GM18868 (cell line): ENCODE results near the gene WNT8B.

Source experiments
- ATAC-seq: cut with Tn5 transposase; IDR thresholded peaks from one replicate; pipeline ENCODE4 v1.9.1; 2021; ENCODE audit warnings: mild to moderate bottlenecking, moderate library complexity; ENCODE audit not compliant: unreplicated experiment

WNT8B gene

DNA sequence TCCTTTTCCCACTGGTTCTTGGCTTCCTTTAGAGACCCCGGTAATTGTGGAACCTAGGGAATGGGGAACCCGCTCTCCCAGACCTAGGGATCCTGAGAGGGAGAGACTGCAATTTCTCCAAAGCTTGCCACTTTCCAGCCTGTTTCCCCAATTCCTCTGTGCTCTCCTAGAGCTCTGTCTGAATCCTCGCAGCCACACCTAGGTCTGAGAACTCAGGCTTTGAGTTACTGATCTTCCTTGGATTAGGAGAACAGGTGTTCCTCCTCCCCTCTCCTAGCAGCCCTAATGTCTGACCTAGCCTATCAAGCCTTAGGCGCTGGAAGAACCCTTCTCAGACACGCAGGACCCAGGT lies 20.0 kb downstream of the WNT8B start:
- no peak for ATAC-seq

DNA sequence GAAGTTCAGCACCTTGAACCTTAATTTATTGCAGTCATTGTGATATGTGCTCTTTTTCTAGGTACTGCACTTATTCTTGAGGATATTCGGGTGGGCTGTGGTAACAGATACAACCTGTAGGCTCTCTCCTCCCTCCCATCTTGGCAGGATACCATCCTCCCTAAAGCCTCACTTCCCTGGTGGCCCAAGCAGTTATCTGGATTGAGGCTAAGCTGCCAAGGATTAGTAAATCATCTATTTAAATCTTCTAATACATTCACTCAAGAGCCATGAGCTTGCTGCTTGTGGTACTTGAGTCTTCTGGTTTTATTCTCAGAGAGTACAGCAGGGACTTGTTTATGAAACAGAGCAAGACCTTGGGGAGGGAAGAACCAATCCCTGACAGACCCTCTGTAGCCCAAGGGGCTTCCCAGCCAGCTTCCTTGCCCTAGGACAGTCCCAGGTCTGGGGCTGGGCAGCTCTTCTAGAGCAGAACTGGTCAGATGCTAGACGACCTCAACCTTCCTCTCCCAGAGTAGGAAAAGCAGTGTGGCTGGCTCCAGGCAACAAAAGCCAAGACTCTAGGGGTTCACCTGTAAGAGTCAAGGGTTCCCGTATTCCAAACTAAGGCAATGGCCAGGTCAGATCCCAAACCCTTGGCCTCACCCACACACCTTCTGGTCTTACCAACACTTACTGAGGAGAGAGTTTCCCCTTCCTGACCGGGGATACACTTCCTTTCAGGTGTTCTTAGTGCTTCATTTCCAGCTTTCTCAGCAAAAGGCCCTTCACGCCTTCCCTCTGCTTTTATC lies 21.3 kb downstream of the WNT8B start:
- no peak for ATAC-seq

DNA sequence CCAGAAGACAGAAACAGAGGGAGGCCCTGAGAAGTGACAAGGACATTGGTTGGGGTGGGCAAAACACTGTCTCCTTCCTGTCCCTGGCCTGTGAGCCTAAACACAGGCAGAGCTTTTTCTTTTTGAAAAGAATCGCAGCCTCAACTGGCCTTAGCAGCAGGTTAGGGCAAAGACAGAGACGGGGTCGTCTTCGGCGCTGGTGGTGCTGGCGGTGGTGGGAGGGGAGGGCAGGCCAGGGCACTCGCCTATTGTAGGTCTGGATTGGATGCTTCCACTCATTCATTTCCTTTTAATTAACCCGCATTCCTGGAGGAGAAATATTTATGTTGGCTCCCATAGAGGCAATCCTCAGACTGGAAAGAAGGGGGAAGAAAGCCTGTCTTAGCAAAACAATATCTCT lies 22.6 kb downstream of the WNT8B start:
- ATAC-seq: no peak

DNA sequence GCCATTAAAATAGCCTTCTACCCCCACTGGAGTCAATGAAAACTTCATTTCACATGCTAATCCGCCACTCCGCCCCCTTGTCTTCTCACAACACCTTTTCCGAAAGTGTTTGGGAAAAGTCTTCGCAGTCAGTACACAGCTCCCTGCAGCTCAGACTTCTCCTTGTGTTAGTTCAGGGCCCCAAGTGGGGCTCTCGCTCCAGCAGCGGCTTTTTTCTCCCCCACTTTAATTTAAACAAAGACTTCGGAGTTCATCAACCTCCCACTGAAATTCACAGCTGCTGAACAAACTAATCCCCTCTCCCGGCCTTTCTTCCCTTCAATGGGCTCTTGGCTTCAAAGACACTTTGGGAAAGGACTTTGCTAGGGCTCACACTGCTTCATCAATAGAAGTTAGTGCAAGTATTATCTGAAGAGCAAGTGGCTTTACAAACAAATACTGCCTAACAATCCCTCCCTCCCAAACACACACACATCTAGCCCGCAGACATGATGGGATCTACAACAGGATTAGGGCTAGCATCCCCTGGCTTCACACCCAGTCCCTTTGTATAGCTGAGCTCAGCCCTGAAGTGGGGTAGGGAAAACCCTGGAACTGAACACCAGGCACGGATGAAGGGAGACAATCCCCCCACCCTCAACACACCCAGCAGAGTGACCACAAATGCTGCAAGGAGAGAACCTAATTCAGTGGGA lies 23.1 kb downstream of the WNT8B start:
- no peak for ATAC-seq

DNA sequence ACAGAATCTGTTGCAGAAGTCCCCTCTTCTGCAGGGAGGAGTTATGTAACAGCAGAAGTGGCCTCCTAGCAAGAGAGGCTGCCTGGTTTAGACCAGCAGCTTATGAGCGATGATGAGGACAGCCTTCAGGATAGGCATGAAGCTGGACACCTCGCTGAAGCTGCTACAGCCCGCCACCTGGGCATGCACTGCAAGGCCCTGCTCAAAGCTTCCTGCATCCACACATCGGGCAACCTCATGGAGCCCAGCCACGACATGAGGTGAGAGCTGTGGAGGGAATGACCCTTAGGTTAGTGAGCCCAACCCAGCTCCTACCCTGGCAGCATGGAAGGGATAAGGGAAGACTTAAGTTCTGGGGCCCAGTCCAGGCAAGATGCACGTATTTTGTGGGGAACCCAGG lies 24.7 kb downstream of the WNT8B start:
- no peak for ATAC-seq

DNA sequence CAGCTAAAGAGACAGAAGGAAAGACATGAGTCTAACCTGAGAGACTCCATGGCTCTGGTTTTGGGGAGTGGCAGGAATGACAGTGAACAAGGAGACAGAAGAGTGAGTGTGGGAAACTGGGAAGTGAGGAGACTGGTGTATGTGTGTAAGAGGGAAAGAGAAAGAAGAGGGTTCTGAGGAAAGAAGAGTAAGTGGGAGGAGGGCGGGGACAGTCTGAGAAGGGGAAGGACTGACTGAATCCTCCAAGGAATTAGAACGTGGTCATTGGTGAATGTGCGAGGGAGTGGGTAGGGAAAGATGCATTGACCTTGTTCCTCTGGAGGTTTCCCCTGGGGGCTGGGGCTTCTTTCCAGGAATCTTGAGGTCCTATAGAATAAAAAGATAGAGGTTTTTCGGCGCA lies 26.6 kb downstream of the WNT8B start:
- no peak for ATAC-seq

DNA sequence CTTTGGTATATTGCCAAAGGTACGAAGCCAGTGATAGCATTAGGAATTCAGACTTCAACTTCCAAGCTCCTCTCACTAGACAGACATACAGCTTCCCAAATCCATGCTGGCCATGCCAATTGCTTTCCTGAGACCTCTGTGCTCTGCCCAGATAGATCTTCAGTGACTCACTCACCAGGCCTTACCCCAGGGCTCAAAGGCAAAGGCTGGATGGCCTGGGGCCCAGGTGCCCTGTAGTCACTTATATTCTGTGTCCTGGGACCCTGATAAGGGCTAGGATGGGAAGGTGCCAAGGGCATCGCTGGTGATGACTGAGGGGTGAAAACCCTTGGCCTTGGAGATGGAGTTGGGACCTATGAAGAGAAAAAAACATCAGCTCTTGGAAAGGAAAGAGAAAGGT lies 27.7 kb downstream of the WNT8B start:
- no peak for ATAC-seq

DNA sequence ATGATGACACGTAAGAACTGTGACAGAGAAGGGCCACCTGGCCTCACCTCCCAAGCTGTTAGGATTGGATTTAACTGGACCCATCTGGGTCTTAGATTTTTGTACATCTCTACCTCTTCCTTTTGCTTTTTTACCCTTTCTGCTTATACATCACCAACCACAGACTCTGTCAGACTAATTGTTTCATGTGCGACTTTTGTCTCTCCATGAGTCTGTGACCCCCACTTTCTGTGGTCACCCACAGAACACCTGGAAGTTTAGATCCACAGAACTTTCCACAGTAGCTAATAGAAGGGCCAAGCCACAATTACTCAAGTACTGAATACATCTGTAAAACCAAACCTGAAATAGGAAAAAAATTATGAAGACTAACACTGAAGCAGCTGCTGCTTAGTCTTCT lies 33.8 kb downstream of the WNT8B start:
- no peak for ATAC-seq

DNA sequence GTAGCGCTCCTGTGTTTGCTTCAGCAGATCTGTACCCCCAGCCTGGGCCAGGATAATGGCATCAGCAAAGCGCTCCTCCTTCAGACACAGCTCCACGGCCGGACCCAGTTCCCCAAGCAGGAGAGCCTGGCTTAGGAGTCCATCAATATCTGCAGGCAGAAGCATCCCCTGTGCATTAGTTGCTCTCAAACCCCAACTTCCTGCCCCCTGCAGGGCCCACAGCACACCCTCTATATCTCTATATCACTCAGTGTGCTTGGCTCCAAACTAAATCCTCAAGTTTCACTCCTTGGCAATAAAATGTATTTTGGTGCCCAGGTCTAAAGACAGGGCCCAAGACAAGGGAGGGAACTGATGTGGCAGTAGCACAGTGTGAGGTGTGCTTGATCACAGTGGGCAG lies 35.2 kb downstream of the WNT8B start:
- no peak for ATAC-seq

DNA sequence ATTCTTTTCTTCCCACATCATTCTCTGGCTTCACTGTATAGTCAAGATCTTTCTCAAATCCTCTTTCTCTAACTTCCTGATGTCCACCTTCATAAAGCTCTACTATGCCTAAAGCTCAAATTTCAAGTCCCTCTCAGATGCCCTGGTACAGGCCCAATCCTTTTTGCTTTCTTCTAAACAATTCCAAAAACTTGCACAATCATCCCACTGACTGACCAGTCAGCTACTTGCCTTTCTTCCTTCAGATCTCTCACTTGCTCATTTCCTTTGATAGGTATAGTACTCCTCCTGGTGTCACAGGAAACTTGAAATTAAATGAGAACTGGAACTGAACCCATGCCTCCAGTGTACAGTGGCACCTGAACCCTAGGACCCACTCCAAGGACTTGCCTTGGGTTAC lies 38.6 kb downstream of the WNT8B start:
- ATAC-seq: no peak

DNA sequence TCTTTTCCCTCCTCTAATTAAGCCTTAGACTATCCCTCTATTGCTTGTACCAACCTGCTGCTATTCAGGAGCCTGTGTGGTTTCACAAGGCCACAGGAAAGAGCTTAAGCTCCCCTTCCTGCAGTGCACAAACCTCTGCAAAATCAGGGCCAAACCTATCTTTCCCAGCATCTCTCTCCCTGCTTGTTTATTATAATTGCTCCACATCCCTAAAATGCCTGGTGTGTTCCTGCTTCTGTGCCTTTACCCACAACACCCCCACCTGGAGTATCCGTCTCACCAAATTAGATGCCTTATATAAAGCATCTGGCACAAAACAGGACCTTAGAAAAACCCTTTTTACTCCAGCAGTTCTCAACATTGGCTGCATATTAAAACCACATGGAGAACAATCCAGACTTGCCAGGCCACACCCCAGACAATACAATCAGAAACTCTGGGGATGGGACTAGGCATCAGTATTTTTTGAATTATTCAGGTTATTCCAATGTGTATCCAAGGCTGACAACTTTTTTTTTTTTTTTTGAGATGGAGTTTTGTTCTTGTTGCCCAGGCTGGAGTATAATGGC lies 40.2 kb downstream of the WNT8B start:
- no peak for ATAC-seq

DNA sequence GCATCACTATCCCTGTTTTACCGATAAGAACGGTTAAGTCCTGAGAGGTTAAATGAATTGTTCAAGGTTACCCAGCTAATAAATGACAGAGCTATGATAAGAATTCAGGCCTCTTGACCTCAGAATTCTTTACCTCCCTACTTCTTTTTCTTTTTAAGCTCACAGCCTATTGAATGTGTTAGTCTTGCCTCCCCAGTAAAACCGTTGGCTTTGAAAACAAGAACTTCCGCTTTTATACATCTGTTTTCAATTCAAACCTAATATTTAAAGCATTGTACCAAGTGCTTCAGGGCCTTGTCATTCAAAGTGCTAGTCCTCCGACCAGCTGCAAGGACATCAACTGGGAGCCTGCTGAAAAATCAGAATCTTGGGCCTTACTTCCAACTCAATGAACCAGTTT lies 41.3 kb downstream of the WNT8B start:
- ATAC-seq: no peak

DNA sequence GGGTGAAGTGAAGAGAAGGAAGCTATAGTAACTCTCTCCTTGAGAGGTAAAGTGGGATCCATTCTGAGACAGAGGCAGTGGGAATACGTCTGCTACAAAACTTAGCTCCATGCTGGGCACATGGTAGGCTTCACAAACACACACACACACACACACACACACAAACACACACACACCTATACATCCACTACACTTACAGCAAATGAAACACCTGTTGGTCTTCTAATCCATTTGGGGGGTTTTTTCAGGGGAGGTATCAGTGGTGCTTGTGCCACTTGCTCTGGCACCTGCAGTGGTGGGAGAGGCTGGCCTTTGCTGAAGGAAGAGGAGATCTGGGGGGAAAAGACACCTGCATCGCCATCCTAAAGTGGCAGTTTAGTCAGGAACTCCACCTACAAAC lies 42.4 kb downstream of the WNT8B start:
- no peak for ATAC-seq

DNA sequence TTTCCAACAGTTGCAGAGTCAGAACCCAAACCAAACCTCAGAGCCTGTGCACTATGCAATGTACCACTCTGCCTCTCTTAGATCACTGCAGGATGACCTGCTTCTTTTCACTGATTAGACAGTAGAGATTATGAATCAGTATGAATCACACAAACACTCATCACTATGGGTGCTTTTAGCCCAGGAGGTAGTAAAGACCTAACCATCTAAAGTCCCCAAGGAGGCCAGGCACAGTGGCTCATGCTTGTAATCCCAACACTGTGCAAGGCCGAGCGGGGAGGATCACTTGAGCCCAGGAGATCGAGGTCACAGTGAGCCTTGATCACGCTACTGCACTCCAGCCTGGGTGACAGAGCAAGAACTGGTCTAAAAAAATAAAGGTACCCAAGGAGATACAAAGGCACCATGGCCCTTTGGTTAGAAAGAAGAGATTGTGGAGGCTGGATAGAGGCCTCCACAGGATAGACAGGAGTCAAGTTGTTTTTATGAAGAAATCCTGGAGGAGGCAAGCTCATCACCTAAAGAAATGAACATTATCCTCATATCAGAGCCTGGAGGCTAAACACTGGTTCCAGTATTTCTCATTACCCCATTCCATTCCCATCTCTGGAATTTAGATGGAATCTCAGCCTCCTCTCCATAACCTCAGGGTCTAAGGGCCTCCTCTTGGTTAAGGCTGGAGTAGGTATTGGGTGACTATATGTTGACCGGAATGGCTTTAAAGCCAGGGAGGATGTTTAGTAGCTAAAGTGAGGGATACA lies 44.0 kb downstream of the WNT8B start:
- ATAC-seq: no peak

DNA sequence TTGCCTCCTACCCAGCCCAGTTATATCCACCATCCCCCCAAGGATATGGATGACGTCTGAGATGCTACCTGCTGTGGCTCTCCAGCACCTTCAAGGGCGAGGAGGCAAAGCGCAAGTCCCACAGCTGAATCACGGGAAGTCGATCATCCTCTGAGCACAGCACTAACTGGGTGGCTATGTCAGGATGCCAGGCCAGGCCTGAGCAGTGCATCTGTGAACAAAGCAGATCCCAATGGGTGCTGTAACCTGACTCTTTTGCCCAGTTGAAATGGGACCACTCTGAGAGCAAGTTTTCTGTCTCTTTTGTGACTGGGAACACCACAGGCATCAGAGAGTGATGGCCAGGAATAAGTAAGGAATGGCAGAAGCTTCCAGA lies 44.5 kb downstream of the WNT8B start:
- no peak for ATAC-seq

DNA sequence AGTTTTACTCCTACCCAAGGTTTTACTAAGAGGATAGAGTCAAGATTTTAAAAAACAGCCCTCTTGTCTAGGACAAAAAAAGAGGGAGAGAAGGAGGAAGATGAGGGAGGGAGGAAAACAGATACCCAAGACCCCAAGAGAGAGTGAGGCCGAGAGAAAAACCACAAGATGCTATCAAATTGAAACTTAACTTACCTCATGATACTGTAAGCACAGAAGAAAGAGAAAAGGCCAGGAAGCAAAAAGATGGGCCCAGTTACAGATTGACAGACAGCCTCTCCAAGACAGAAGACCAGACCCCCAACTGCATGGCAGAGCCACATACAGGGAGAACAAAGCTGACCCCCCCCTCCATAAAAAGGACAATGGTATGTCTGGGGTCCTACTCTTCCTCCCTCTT lies 45.5 kb downstream of the WNT8B start:
- no peak for ATAC-seq

DNA sequence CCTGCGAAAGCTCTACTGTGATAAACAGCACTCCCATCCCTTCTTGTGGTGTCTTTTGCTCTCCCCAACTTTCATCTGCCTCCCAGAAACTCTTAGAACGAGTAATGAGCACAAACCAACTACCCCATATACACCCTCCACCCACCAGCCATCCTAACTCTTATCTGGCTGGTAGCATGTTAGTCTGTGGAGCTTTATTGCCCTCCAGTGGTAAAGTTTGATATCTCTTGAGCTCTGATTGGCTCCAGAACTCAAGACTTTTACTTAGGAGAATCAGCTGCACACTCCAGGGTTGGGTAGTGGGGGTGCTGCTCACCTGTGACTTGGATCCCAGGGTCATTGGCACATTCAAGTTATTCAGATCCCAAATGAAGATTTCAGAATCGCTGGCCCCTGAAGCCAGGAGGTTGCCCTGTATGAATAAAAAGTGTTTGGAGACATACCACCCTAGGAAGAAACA lies 45.9 kb downstream of the WNT8B start:
- no peak for ATAC-seq

DNA sequence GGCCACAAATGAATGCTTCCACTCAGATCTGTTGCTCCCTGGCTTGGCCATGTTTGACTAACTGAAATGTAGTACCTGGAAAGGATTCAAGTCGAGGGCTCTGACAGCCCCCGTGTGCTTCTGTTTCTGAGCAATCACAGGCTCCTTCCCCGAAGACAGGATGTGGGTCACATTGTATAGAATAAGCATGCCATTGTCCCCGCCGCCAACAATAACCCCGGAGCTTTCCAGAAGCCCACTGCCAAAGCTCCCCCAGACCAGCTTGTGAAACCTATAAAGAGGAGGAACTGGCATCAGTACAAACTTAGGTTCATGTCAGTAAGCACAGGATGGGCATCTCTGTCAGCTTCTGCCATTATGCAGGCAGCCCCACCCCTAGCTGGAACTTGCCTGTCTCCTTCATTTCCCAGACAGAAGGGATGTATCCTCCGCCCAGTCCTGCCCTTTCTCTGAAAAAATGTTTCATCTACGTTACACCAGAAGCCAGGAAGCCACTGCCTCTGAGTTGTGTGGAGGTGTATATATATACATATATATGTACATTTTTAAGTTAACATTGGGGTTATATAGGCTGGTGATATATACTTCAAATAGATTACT lies 46.5 kb downstream of the WNT8B start:
- no peak for ATAC-seq

DNA sequence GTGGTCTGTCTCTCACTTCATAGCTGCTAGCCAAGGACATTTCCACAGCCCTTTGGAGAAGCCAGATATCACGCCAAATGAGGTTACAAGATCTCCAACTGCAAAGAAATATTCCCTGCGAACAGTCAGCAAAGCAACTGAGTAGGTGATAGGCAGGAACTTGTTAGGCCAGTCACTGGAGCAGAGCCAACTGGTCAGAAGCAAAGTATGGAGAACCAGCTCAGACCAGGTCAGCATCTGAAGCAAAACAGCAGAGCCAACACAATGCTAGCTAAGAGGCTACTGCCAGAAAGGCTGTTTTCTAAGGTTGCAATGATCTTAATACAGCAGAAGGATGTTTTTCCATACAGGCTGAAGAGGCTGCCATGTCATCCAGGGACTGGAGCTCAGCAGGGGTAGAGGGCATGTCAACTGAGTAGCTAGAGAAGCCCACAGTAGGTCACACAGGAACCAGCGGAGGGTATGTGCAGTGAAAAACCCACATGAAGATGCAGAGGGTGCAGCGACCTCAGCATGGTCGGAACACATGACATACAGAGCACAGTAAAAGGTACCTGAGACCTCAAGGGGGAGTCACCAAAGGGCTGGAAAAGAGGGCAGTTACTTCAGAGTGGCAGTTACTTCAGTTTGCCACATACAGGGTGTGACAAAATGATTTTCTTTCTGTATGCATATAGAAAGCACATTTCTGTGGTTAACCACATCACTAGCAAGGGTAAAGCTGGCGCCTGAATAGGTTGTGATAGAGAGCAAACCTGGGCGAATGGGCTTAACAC lies 47.9 kb downstream of the WNT8B start:
- no peak for ATAC-seq

DNA sequence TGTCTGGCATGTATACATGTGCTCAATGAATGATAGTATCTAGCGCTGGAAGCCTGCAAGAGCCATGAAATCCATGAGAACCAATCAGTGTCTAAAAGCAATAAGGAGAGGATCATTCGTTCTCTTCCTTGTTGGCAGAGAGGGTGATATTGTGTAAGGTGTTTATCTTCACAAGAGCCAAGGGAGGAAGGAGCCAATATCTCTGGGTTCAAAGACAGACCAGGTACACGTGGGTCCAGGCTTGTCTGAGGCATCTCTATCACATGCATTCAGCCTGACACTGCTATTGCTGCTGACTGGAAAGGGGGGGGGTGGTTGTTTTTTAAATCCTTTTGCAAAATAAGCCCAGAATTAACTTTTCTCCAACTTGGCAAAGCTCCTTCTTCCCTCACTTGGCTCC lies 52.8 kb downstream of the WNT8B start:
- no peak for ATAC-seq

DNA sequence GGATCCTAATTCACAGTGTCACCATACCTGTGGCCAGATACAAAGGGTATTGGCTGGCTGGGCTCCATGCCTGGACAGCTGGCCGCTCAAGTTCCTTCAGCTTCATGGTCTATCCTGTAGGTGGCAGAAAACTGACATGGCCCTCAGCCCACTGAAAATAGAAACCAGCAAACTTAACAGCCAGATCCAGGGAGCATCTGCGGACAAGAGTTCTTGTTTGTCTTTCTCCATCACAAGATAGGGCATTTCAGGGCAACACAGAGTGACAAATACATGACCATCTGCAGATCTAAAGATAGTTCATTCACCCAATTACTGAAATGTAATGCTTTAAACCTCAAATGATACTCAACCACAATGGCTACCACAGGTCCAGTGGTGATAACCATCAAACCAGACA lies 54.0 kb downstream of the WNT8B start:
- no peak for ATAC-seq
